GM21447 (cell line): ENCODE results near the gene NUBP2.

ENCODE experiments used
- ATAC-seq: cut with Tn5 transposase; IDR thresholded peaks from one replicate; pipeline ENCODE4 v1.9.1; 2021; ENCODE audit not compliant: unreplicated experiment

Gene NUBP2

GRCh38 chr16:1771188-1771863 lies 11.4 kb upstream of the NUBP2 start, which contains the start of gene NME3:
TSS of gene NME3 (minus strand) at chr16:1771543. CDS start at chr16:1771534, 9 bp downstream.
- ATAC-seq: no peak

- no peak for ATAC-seq
Observed at GRCh38 chr16:1771864-1772361, 10.8 kb upstream of the NUBP2 start.

- no peak for ATAC-seq
Observed at GRCh38 chr16:1772362-1772907, 10.3 kb upstream of the NUBP2 start, which contains the start of gene EME2. TSS of gene EME2 (plus strand) at chr16:1772810. CDS start at chr16:1773228, 418 bp downstream.

- peak; percentile 33 for ATAC-seq
Observed at GRCh38 chr16:1772908-1773702, 9.7 kb upstream of the NUBP2 start, which contains the start of gene MRPS34. TSS of gene MRPS34 (minus strand) at chr16:1773134. CDS start at chr16:1773119, 15 bp downstream.

GRCh38 chr16:1773703-1774447 lies 8.9 kb upstream of the NUBP2 start:
- ATAC-seq: no peak

GRCh38 chr16:1774448-1774780 lies 8.3 kb upstream of the NUBP2 start:
- no peak for ATAC-seq

GRCh38 chr16:1775006-1775845 lies 7.5 kb upstream of the NUBP2 start:
- no peak for ATAC-seq

GRCh38 chr16:1775846-1776671 lies 6.7 kb upstream of the NUBP2 start:
- ATAC-seq: no peak

- no peak for ATAC-seq
Observed at GRCh38 chr16:1776672-1776955, 6.1 kb upstream of the NUBP2 start.

GRCh38 chr16:1776991-1777374 lies 5.8 kb upstream of the NUBP2 start:
- no peak for ATAC-seq

GRCh38 chr16:1777375-1778199 lies 5.2 kb upstream of the NUBP2 start:
- no peak for ATAC-seq

- ATAC-seq: no peak
Observed at GRCh38 chr16:1778200-1779179, 4.3 kb upstream of the NUBP2 start.

- no peak for ATAC-seq
Observed at GRCh38 chr16:1779234-1779701, 3.5 kb upstream of the NUBP2 start.

GRCh38 chr16:1779741-1780676 lies 2.8 kb upstream of the NUBP2 start:
- no peak for ATAC-seq

GRCh38 chr16:1780677-1781072 lies 2.1 kb upstream of the NUBP2 start:
- no peak for ATAC-seq

- ATAC-seq: no peak
Observed at GRCh38 chr16:1781254-1781653, 1.5 kb upstream of the NUBP2 start.
